Lower lobe of right lung (tissue), 2 donors: ENCODE data around the gene RASD1. TPM values are rescaled to one million over a fixed set of nuclear protein-coding genes. Genes with fewer than 3 reads are reported as not detected.
"Not testable (repeated sequence)": the region's sequence is repeated elsewhere in the genome, so short reads cannot be mapped to it uniquely, and the experiment has no call there.

ENCODE experiments used
- ATAC-seq, 2 donors: fragments of 200-7000 bp; cut with Tn5 transposase; one replicate each; pipeline ENCODE4 v1.9.1; 2020 to 2022; ENCODE audit warnings: mild to moderate bottlenecking in 2 of 2, moderate library complexity in 2 of 2
- DNase-seq: peaks from one replicate; pipeline ENCODE4 v3.0.0-alpha.2; 2020
- H3K27ac ChIP-seq: fragments of 200-600 bp; one replicate; pipeline ENCODE4 v1.8.0; 2022
- H3K27me3 ChIP-seq: fragments of 200-600 bp; one replicate; pipeline ENCODE4 v1.8.0; 2022; ENCODE audit warnings: low read depth
- H3K36me3 ChIP-seq: fragments of 200-600 bp; one replicate; pipeline ENCODE4 v1.8.0; 2022; ENCODE audit warnings: mild to moderate bottlenecking
- H3K4me1 ChIP-seq: fragments of 200-600 bp; one replicate; pipeline ENCODE4 v1.8.0; 2022
- H3K4me3 ChIP-seq: fragments of 200-600 bp; one replicate; pipeline ENCODE4 v1.8.0; 2022; ENCODE audit warnings: mild to moderate bottlenecking
- H3K9me3 ChIP-seq: fragments of 200-600 bp; one replicate; pipeline ENCODE4 v1.8.0; 2022
- CTCF ChIP-seq: fragments of 200-600 bp; IDR thresholded peaks from one replicate; pipeline ENCODE4 v1.8.0; 2022; ENCODE audit warnings: antibody characterized with exemption, mild to moderate bottlenecking
- intact Hi-C: fragments of 100-400 bp; cut with DNase I; formaldehyde crosslinking; loops from one replicate; pipeline ENCODE4 v1.11.0; 2022
- total RNA-seq: library from RNA; stranded (reverse); fragmentation: NEBNext Ultra II Directional; extraction: Animal tissue kit (Norgen Biotek cat#: 25700); gene quantifications from one replicate; pipeline ENCODE4 v1.2.1, GENCODE V29; 2021
- donor health status: DM: no; HTN: yes; CAD: no; lungs with severe emphysema.

RASD1 gene
- total RNA-seq, 1 donor from 2014 or later = 24.6 TPM

- Histone ChIP-seq H3K27ac (no peak overlapping the region), H3K4me3 (no peak overlapping the region), H3K27me3 (peaks cover 3% of the 10 kb centered on the region), H3K4me1 (no peaks in the 10 kb centered on the region), H3K9me3 (no peaks in the 10 kb centered on the region), H3K36me3 (no peaks in the 10 kb centered on the region)
- ATAC-seq (no peak), DNase-seq (no peak)
- no peak for TF ChIP-seq CTCF
- intact Hi-C loops = no loop called here
These were observed 34.0 kb downstream of the RASD1 start for GRCh38 chr17:17462048-17462824.

GRCh38 chr17:17460038-17460437 is 36.2 kb downstream of the RASD1 start:
- no peaks in the 10 kb centered on the region for H3K27me3 ChIP-seq

GRCh38 chr17:17457680-17458079 is 38.5 kb downstream of the RASD1 start:
- H3K27ac ChIP-seq = no peak overlapping the region
- DNase-seq (no peak), ATAC-seq (no peak)
- H3K27me3 ChIP-seq = no peaks in the 10 kb centered on the region
- no peaks in the 10 kb centered on the region for H3K4me1 ChIP-seq
- intact Hi-C loops = no loop called here
- H3K9me3 ChIP-seq = no peaks in the 10 kb centered on the region
- no peak overlapping the region for H3K4me3 ChIP-seq
- H3K36me3 ChIP-seq = no peaks in the 10 kb centered on the region
- TF ChIP-seq CTCF = no peak

More at GRCh38 chr17:17460038-17460437, 36.2 kb downstream of the RASD1 start:
- H3K4me3 ChIP-seq = no peak overlapping the region
- no peak for ATAC-seq
- H3K9me3 ChIP-seq = no peaks in the 10 kb centered on the region
- no peak for DNase-seq
- no peak for TF ChIP-seq CTCF
- no peaks in the 10 kb centered on the region for H3K4me1 ChIP-seq
- H3K27ac ChIP-seq = no peak overlapping the region
- intact Hi-C loops = no loop called here
- no peaks in the 10 kb centered on the region for H3K36me3 ChIP-seq

- intact Hi-C loops = no loop called here
- Histone ChIP-seq H3K27ac (no peak overlapping the region), H3K4me1 (no peaks in the 10 kb centered on the region), H3K9me3 (no peaks in the 10 kb centered on the region), H3K27me3 (no peaks in the 10 kb centered on the region), H3K36me3 (no peaks in the 10 kb centered on the region), H3K4me3 (no peak overlapping the region)
- TF ChIP-seq CTCF = no peak
- ATAC-seq (no peak), DNase-seq (no peak)
These were observed 39.9 kb downstream of the RASD1 start for GRCh38 chr17:17456251-17456650.

- TF ChIP-seq CTCF = no peak
- Histone ChIP-seq H3K9me3 (no peaks in the 10 kb centered on the region), H3K4me1 (no peaks in the 10 kb centered on the region), H3K36me3 (no peaks in the 10 kb centered on the region), H3K27me3 (no peaks in the 10 kb centered on the region), H3K4me3 (no peak overlapping the region), H3K27ac (no peak overlapping the region)
- DNase-seq (no peak), ATAC-seq (no peak)
- intact Hi-C loops = no loop called here
These were observed 41.0 kb downstream of the RASD1 start for GRCh38 chr17:17455173-17455572.

- H3K36me3 ChIP-seq, H3K4me1 ChIP-seq, intact Hi-C loops, H3K4me3 ChIP-seq, DNase-seq, H3K27ac ChIP-seq, H3K27me3 ChIP-seq, H3K9me3 ChIP-seq: not testable (repeated sequence)
- ATAC-seq = peak; percentile 14 to 64
These were observed 41.5 kb downstream of the RASD1 start for GRCh38 chr17:17454700-17455099.
